ENCODE results near the gene PASD1.
"Not testable (repeated sequence)": the region's sequence is repeated elsewhere in the genome, so short reads cannot be mapped to it uniquely, and the experiment has no call there.

The PASD1 gene

DNA sequence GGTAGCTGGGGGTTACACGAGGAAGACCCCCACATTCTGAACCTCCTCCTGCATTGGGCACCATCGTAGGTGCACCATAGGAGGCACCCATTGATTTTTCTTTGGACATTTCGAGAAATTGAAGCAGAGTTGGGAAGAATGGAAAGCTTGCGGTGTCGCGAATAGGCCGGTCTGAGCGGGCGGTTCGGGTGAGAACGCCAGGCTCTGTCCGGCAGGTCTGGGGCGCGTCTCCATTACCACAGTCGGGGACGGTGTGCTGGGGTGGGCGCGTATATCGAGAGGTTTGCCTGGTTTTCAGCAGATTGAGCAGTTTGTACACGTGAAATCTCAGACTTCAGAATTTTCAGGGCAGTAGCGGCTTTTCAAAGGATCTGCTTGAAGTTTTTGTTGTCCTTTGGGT lies 560 bp downstream of the PASD1 start:
- Mint-ChIP-seq H3K4me3 (no peak overlapping the region), H3K27me3 (no peaks in the 10 kb centered on the region), H3K4me1 (no peaks in the 10 kb centered on the region), H3K27ac (no peak overlapping the region), H3K9me3 (peaks cover 0 to 6% of the 10 kb centered on the region in 2 donors)
- DNase-seq (no peak), ATAC-seq (no peak)

DNA sequence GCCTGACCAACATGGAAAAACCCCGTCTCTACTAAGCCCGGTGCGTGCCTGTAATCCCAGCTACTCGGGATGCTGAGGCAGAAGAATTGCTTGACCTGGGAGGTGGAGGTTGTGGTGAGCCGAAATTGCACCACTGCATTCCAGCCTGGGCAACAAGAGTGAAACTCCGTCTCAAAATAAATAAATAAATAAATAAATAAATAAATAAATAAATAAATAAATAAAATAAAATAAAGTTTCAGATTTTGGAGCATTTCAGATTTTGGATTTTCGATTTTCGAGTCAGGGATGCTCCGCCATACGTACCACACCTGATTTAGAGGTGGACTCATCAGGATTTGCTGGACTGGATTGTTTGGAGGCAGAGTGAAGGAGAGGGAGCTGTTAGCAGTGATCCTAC lies 3.4 kb downstream of the PASD1 start:
- DNase-seq, H3K4me1 Mint-ChIP-seq, ATAC-seq, H3K4me3 Mint-ChIP-seq, H3K9me3 Mint-ChIP-seq, H3K27me3 Mint-ChIP-seq, H3K27ac Mint-ChIP-seq: not testable (repeated sequence)

DNA sequence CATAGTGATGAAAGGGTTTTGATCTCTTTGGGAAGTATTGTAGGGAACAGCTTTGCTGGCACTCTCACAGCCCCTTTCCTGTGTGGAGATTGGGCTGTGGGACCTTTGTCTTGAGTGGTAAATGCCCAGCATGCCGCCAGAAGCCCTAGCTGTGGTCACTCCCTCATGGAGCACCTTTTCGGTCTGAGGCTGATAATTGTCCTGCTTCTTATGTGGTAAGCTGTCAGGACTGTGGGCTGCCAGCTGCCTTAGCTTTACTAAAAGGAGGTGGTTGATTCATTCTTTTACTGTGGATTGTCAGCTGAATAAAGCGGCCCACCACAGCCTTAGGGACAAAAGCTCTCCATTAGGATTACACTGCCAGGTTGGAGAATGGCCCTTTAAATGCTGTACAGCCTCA lies 7.1 kb downstream of the PASD1 start:
- H3K9me3 Mint-ChIP-seq: no peaks in the 10 kb centered on the region
- DNase-seq: no peak
- H3K27me3 Mint-ChIP-seq: peaks cover 19% of the 10 kb centered on the region
- H3K27ac Mint-ChIP-seq: no peak overlapping the region
- no peak for ATAC-seq
- no peaks in the 10 kb centered on the region for H3K4me1 Mint-ChIP-seq
- no peak overlapping the region for H3K4me3 Mint-ChIP-seq

DNA sequence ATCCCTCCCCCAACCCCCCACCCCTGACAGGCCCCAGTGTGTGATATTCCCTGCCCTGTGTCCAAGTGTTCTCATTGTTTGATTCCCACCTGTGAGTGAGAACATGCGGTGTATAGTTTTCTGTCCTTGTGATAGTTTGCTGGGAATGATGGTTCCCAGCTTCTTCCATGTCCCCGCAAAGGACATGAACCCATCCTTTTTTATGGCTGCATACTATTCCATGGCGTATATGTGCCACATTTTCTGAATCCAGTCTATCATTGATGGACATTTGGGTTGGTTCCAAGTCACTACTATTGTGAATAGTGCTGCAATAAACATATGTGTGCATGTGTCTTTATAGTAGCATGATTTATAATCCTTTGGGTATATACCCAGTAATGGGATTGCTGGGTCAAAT lies 29.9 kb downstream of the PASD1 start:
- not testable (repeated sequence) for H3K4me3 Mint-ChIP-seq, H3K27ac Mint-ChIP-seq, ATAC-seq, DNase-seq, H3K4me1 Mint-ChIP-seq, H3K9me3 Mint-ChIP-seq, H3K27me3 Mint-ChIP-seq

DNA sequence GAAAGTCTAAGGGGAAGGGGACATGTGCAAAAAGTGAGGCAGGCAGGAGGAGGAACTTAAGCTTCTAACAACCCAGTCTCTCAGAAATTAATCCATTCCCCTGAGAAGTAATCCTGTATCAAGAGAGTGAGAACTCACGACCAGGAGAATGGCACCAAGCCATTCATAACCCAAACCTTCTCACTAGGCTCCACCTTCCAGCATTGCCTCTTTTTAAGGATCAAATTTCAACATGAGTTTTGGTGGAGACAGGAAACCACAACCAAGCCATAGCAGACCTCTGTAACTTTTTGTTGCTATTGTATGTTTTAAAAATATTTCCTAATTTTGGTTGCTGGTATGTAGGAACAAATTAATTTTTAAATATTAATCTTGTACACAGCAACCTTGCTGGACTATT lies 32.8 kb downstream of the PASD1 start:
- Mint-ChIP-seq H3K4me3 (no peak overlapping the region), H3K9me3 (no peaks in the 10 kb centered on the region), H3K4me1 (no peaks in the 10 kb centered on the region), H3K27me3 (no peaks in the 10 kb centered on the region), H3K27ac (no peak overlapping the region)
- no peak for ATAC-seq
- no peak for DNase-seq

DNA sequence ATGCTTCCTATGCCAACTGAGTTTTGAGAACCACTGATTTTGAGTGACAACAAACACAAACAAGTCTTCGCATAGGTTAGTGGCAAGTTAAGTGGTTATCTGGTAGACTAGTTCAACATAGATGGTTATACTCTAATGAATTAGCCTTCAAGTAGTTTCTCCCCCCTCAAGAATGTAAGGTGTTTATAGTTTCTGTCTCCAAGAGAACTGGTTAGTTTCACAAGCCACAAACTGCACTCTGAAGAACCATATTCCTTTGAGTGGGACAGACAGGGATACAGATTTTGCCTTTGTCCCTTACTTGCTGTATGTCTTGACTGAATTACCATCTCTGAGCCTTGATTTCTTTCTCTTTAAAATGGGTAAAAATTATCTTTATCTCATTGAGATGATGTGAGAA lies 41.5 kb downstream of the PASD1 start:
- Mint-ChIP-seq H3K27ac (no peak overlapping the region), H3K9me3 (no peaks in the 10 kb centered on the region), H3K4me1 (no peaks in the 10 kb centered on the region), H3K27me3 (peaks cover 13% of the 10 kb centered on the region), H3K4me3 (no peak overlapping the region)
- no peak for ATAC-seq
- DNase-seq: no peak

DNA sequence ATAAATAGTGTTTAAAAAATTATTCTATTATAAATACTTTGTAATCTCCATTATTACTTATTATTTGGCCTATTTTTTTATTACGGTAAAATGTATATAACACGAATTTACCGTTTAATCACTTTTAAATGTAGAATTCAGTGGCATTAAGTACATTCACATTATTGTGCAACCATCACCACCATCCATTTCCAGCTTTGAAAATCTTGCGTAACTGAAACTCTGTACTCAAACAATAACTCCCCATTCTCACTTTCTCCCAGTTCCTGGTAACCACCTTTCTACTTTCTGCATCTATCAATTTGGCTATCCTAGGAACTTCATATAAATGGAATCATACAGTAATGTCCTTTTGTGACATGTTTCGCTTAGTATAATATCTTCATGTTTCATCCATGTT lies 45.7 kb downstream of the PASD1 start:
- peaks cover 11% of the 10 kb centered on the region for H3K27me3 Mint-ChIP-seq
- no peaks in the 10 kb centered on the region for H3K4me1 Mint-ChIP-seq
- no peak overlapping the region for H3K27ac Mint-ChIP-seq
- no peaks in the 10 kb centered on the region for H3K9me3 Mint-ChIP-seq
- H3K4me3 Mint-ChIP-seq: no peak overlapping the region
- ATAC-seq (no peak), DNase-seq (no peak)

DNA sequence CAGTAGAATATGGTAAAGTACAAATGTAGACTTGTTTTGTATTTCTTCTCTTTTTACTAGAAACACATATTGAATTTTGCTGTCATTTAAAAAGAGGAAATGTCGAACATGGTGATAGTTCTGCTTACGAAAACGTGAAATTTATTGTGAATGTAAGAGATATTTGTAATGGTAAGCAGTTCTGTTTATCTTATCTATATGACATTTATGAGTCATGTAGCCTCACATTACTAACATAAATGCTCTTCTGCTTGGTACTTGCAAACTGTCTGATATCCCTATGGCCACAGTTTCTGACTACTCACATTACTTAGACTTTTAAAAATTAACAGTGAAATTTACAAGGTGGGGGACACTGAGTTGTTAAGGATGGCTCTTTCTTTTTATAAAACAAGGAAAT lies 57.9 kb downstream of the PASD1 start:
- ATAC-seq: no peak
- H3K27me3 Mint-ChIP-seq: peaks cover 9% of the 10 kb centered on the region
- H3K4me1 Mint-ChIP-seq: no peaks in the 10 kb centered on the region
- no peak for DNase-seq
- H3K27ac Mint-ChIP-seq: no peak overlapping the region
- H3K4me3 Mint-ChIP-seq: no peak overlapping the region
- H3K9me3 Mint-ChIP-seq: no peaks in the 10 kb centered on the region

DNA sequence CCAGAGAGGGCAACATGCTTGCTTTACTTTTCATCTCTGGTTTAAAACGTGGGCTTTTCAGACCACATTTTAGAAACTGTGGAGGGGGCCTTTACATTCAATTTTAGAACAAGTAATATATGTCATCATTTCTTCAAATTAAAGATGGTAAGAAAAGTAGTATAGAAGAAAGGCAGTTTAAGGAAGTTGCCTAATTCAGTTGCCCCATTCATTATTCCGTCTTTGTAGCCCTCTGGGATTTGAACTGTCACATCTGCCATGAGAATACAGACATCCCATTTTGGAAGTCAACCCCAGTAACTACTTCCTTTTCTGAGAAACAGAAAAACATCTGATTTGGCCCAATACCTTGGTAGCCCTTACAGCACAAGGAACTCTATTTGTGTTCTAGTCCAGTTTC lies 61.2 kb downstream of the PASD1 start:
- Mint-ChIP-seq H3K27ac (no peak overlapping the region), H3K4me3 (no peak overlapping the region), H3K9me3 (no peaks in the 10 kb centered on the region), H3K4me1 (no peaks in the 10 kb centered on the region), H3K27me3 (peaks cover 9% of the 10 kb centered on the region)
- ATAC-seq: no peak
- DNase-seq: no peak

DNA sequence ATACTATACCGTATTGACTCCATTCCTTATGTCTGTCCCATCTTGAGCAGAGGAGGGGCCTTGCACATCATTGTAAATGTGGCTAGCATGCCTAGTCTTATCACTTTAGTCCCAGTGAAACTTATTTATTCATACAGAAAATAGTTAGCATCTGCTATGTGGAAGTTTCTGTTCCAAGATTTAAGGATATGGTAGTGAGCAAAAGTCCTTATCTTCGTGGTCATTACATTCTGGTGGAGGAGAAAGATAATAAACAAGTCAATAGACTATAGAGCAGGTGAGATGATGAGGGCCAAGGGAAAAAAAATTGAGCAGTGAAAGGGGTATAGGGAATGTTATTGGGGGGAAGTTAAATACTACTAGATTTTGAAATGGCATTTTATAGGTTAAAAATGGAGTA lies 68.3 kb downstream of the PASD1 start:
- H3K4me1 Mint-ChIP-seq: no peaks in the 10 kb centered on the region
- H3K27me3 Mint-ChIP-seq: no peaks in the 10 kb centered on the region
- no peak overlapping the region for H3K27ac Mint-ChIP-seq
- ATAC-seq (no peak), DNase-seq (no peak)
- no peaks in the 10 kb centered on the region for H3K9me3 Mint-ChIP-seq
- H3K4me3 Mint-ChIP-seq: no peak overlapping the region

DNA sequence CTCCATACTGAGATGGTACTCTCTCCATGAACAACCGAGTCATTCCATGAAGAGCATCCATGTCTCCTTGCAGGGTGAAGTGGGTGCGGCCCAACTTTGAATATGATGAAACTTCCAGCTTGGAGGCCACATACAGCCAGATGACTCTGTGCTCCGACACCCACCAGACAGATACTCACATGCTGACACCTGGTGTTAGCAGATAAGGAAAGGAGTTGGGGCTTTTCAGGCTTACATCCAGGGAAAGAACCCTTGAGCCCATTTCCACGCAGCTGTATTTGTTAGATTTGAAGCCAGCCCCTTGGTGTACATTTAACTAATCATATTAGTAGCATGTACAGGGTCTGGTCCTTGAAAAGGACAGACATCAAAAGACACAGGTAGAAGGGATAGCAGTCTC lies 69.7 kb downstream of the PASD1 start:
- DNase-seq (no peak), ATAC-seq (no peak)
- Mint-ChIP-seq H3K27me3 (no peaks in the 10 kb centered on the region), H3K4me1 (no peaks in the 10 kb centered on the region), H3K9me3 (no peaks in the 10 kb centered on the region), H3K27ac (no peak overlapping the region), H3K4me3 (no peak overlapping the region)

DNA sequence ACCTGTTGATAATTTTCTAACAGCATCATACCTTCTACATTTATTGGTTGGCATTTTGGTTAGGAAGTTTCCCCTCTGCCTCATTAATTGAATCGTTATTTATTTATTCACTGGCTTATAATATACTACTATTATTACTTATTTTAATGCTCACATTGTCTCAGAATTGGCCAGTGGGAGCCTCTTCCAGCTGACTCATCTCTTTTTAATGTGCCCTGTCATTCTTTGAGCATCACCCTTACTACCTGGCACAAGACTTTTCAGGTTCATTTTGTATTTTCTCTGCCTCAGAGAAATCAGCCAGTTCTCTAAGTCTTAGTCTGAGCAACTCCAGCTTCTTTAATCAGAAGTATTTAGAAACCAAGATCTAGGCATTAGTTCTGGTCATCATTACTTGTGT lies 71.5 kb downstream of the PASD1 start:
- DNase-seq (no peak), ATAC-seq (no peak)
- H3K27me3 Mint-ChIP-seq: peaks cover 8% of the 10 kb centered on the region
- H3K4me1 Mint-ChIP-seq: no peaks in the 10 kb centered on the region
- no peak overlapping the region for H3K4me3 Mint-ChIP-seq
- H3K9me3 Mint-ChIP-seq: no peaks in the 10 kb centered on the region
- H3K27ac Mint-ChIP-seq: no peak overlapping the region

DNA sequence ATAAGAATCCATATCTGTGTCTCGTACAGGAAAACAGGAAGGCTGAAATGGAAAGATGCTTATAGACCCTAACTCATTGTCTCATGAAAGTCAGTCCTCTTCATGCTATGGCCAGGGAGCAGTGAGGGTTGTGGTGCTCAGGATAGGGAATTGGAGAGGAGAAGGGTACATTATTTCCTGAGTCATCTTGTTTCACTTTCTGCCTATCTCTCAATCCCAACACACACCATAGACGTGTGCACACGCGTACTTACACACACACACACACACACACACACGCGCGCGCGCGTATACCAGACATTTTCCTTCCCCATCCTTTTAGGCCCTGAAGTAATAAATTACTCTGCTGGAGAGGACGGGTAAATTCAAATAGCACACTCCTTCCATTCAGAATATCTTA lies 78.1 kb downstream of the PASD1 start:
- Mint-ChIP-seq H3K9me3 (no peaks in the 10 kb centered on the region), H3K4me1 (no peaks in the 10 kb centered on the region), H3K4me3 (no peak overlapping the region), H3K27me3 (peaks cover 8% of the 10 kb centered on the region), H3K27ac (no peak overlapping the region)
- no peak for ATAC-seq
- no peak for DNase-seq

DNA sequence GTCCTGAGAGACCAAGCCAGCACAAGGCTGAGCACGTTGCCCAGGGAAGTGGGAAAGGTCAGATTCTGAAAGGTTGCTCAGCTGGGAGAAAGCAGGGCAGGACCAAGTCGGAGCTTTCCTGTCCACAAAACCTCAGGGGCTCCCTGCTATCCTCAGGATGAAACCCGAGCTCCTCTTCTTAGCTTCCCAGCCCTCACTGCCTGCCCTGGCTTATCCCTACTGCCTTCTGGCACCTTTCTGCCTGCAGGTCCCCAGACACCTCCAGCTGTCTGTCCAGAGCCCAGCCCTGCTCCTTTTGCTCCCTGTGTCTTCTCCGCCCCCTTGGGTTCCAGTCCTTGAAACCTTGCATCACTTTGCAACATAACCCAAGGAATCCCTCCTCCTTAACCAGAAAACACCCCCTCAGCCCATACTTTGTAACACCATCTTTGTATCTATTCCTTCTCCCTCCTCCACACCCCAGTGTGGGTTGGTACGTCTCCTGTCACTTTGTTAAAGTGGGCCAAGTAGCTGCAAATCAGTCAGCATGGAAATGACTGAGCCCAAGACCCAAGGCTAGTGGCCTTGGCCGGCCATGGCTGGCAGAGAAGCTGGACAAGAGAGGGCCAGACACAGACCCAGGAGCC lies 111.8 kb downstream of the PASD1 start:
- H3K27ac Mint-ChIP-seq: no peak overlapping the region
- no peak for DNase-seq
- no peak for ATAC-seq
- no peaks in the 10 kb centered on the region for H3K9me3 Mint-ChIP-seq
- peaks cover 8% of the 10 kb centered on the region for H3K27me3 Mint-ChIP-seq
- no peak overlapping the region for H3K4me3 Mint-ChIP-seq
- H3K4me1 Mint-ChIP-seq: no peaks in the 10 kb centered on the region

DNA sequence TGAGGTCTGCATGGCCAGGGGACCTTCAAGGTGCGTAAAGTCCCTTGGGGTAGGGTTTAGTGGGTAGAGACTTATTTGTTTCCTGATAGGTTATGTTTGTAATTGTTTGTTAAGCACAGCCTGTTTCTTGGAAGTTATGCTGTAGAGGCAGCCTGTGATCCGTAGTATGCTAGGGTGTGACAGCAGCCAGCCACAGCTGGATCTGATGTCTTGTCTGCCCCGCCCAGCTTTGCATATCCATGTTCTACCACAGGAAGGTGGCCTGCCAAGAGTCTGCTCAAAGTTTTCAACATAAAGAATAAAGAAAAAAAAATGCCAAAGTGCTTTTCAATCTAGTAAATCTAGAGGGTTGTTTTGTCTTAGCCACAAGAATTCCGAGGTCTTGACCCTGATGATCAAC lies 112.7 kb downstream of the PASD1 start:
- no peaks in the 10 kb centered on the region for H3K4me1 Mint-ChIP-seq
- no peak for ATAC-seq
- DNase-seq: no peak

DNA sequence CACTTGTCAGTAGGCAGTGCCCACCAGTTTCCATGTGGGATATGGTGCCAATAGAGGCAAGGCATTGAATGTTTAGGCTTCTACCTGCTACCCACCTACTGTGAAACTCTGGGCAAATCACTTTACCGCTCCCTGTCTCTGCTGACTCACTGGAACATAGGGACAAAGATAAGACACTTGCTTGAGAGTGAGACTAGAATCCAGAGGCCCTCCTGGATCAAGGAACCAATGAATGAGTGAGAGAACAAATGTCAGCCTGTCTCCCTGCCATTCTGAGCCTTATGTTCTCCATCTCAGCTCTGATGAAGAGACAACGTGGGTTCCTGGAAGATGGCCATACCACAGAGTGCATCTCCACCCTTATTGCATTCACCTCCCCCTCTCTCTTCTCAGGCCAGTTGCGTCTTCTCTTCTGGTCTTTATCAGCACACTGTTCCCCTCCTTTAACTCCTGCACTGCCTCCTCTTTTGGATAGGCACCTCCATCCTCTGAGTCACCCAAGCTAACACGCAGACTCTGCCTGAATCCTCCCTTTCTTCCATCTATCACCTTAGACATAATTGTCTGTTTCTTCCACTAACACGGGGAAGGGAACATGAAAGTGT lies 116.4 kb downstream of the PASD1 start:
- DNase-seq (no peak), ATAC-seq (no peak)
- H3K9me3 Mint-ChIP-seq: no peaks in the 10 kb centered on the region
- no peak overlapping the region for H3K4me3 Mint-ChIP-seq
- no peak overlapping the region for H3K27ac Mint-ChIP-seq
- H3K27me3 Mint-ChIP-seq: peaks cover 25% of the 10 kb centered on the region
- H3K4me1 Mint-ChIP-seq: no peaks in the 10 kb centered on the region

More for the DNA sequence above, 112.7 kb downstream of the PASD1 start:
- Mint-ChIP-seq H3K9me3 (no peaks in the 10 kb centered on the region), H3K4me3 (no peak overlapping the region), H3K27ac (no peak overlapping the region), H3K27me3 (peaks cover 8% of the 10 kb centered on the region)

DNA sequence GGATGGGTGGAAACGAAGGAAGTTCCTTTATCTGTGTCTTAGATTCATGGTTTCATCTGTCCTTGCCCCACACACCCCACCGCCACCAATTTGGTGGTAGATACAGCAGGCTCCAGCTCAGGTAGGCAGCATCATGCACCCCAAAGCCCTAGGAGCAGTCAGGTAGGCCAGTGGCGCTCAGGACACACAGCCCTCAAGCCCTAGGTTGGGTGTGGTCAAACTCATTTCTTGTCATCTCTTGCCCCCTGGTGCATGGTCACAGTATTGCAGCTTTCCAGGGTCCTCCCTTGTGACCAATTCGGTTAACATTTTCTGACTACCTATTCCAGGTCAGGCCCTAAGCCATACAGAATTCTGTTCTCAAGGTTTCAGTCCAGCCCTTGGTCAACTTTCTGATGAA lies 117.3 kb downstream of the PASD1 start:
- ATAC-seq (peak; percentile 79), DNase-seq (peak; percentile 52 to 59)
- H3K27me3 Mint-ChIP-seq: peaks cover 25% of the 10 kb centered on the region
- no peaks in the 10 kb centered on the region for H3K9me3 Mint-ChIP-seq
- no peak overlapping the region for H3K4me3 Mint-ChIP-seq
- H3K27ac Mint-ChIP-seq: no peak overlapping the region
- H3K4me1 Mint-ChIP-seq: no peaks in the 10 kb centered on the region
